ENCODE data around the gene FOXD4L4. TPM values are rescaled to one million over a fixed set of nuclear protein-coding genes. Genes with fewer than 3 reads are reported as not detected.
"Not testable (repeated sequence)": the region's sequence is repeated elsewhere in the genome, so short reads cannot be mapped to it uniquely, and the experiment has no call there.

FOXD4L4 gene
- under 1 TPM in 7 of 12 donors, not detected in 5; 0.08 to 0.52 (median 0.22) TPM for polyA plus RNA-seq (ENCODE audit: insufficient read length in 12 of 12)
- long read RNA-seq, donor 1, result 0 reads
- long read RNA-seq, donor 2, result 0 reads
- long read RNA-seq, donor 3, result 0 reads
- long read RNA-seq, donor 4, partial matches to known transcripts, result 0 of 1 reads
- long read RNA-seq, donor 4, other reads (novel, unspliced or antisense), result 0 of 1 reads
- long read RNA-seq, donor 5, result 0 reads
- long read RNA-seq, donor 6, result 0 reads
- long read RNA-seq, donor 7, partial matches to known transcripts, result 0 of 2 reads
- long read RNA-seq, donor 7, other reads (novel, unspliced or antisense), result 0 of 2 reads
- long read RNA-seq, donor 8, result 0 reads
- long read RNA-seq, donor 9, result 0 reads
- long read RNA-seq, donor 10, result 0 reads
- long read RNA-seq, donor 11, result 0 reads

DNA sequence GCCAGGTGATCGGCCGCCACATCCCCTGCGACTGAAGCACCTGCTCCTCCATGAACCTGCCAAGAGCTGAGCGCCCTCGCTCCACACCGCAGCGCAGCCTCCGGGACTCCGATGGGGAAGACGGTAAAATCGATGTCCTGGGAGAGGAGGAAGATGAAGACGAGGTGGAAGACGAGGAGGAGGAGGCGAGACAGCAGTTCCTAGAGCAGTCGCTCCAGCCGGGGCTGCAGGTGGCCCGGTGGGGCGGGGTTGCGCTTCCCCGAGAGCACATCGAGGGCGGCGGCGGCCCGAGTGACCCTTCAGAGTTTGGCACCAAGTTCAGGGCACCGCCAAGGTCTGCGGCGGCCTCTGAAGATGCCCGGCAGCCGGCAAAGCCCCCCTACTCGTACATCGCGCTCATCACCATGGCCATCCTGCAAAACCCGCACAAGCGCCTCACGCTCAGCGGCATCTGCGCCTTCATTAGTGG is at the start of gene FOXD4L4:
Gene FOXD4L4 (plus strand): TSS at position 51 of the 469 bp plus-strand sequence. CDS start 0 bp downstream, at position 51.
- DNase-seq, result not testable (repeated sequence)

DNA sequence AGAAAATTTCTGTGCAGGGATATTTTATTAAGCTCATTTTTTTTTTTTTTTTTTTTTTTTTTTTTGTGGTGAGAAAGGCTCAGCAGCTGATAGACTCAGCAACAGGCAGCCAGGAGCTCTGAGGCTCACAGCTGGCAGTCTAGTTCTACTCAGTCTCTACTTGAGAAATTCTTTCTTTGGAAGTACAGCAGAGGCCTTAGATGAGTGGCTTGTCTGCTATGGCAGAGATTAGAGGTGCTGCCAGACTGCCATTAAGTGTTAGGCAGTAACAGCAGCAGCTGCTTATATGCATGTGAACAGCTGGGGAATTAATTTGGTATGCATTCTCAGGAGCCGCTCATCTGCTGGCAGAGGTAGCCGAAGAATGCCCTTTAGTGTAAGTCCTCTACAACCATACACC is 33.4 kb upstream of the FOXD4L4 start:
- not testable (repeated sequence) for DNase-seq

DNA sequence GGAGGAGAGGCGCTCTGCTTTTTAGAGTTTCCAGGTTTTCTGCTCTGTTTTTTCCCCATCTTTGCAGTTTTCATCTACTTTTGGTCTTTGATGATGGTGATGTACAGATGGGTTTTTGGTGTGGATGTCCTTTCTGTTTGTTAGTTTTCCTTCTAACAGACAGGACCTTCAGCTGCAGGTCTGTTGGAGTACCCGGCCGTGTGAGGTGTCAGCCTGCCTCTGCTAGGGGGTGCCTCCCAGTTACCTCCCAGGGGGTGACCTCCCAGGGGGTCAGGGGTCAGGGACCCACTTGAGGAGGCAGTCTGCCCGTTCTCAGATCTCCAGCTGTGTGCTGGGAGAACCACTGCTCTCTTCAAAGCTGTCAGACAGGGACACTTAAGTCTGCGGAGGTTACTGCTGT is 22.5 kb upstream of the FOXD4L4 start:
- not testable (repeated sequence) for DNase-seq

DNA sequence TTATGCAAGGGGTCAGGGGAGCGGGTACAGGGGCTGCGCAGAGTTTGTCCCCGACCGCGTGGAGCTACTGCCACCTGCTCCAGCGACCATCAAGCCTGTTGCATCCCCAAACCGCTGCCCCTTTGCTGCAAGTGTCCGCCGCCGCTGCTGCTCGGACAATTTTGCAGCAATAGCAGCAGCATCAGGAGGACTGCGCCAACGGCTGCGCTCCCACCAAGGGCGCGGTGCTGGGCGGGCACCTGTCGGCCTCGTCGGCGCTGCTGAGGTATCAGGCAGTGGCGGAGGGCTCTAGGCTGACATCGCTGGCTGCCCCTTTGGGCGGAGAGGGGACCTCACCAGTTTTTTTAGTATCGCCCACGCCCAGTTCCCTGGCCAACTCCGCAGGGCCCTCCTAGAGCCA is 1.2 kb downstream of the FOXD4L4 start:
- not testable (repeated sequence) for DNase-seq

Other genes starting within 250 kb of the FOXD4L4 start
- gene ZNG1E, start 61.2 kb upstream of the FOXD4L4 start, polyA plus RNA-seq (ENCODE audit: insufficient read length in 12 of 12), result 10 to 100 TPM in 11 of 12 donors, not detected in 1; 26.9 to 59.3 (median 48.4) TPM

Data from muscle of arm (tissue), 14 donors.